Measurements from ENCODE around the gene GRM4.
A peak's percentile ranks its signal among the peaks of the same experiment; 100 is the strongest.

Gene GRM4

GRCh38 chr6:34071136-34071883, 74.6 kb downstream of the GRM4 start:
- in situ Hi-C loops (cut with MboI; ENCODE audit: low sequenced_read_pairs), result no loop called here
- H3K27me3 ChIP-seq (ENCODE audit: low read depth), result peaks cover 8% of the 10 kb centered on the region
- no peak overlapping the region for H3K4me3 ChIP-seq
- H3K4me1 ChIP-seq, result no peaks in the 10 kb centered on the region
- H3K36me3 ChIP-seq (replicated peaks), result no peaks in the 10 kb centered on the region
- no peaks in the 10 kb centered on the region for H3K9me3 ChIP-seq
- no peak for DNase-seq (ENCODE audit: low spot score in 2 of 2)

- Histone ChIP-seq H3K27me3 (ENCODE audit: low read depth) (peaks cover 16% of the 10 kb centered on the region), H3K4me3 (no peak overlapping the region)
- in situ Hi-C loops (cut with MboI; ENCODE audit: low sequenced_read_pairs), result no loop called here
These were observed 75.4 kb downstream of the GRM4 start for GRCh38 chr6:34070315-34071135.

GRCh38 chr6:34068462-34069044, 77.3 kb downstream of the GRM4 start:
- no peaks in the 10 kb centered on the region for H3K4me1 ChIP-seq
- no peaks in the 10 kb centered on the region for H3K36me3 ChIP-seq (replicated peaks)
- no peak overlapping the region for H3K4me3 ChIP-seq
- H3K27me3 ChIP-seq (ENCODE audit: low read depth), result peaks cover 35% of the 10 kb centered on the region
- in situ Hi-C loops (cut with MboI; ENCODE audit: low sequenced_read_pairs), result no loop called here
- no peaks in the 10 kb centered on the region for H3K9me3 ChIP-seq
- no peak for DNase-seq (ENCODE audit: low spot score in 2 of 2)

More at GRCh38 chr6:34070315-34071135, 75.4 kb downstream of the GRM4 start:
- no peaks in the 10 kb centered on the region for H3K4me1 ChIP-seq
- no peak for DNase-seq (ENCODE audit: low spot score in 2 of 2)
- H3K9me3 ChIP-seq, result no peaks in the 10 kb centered on the region
- no peaks in the 10 kb centered on the region for H3K36me3 ChIP-seq (replicated peaks)

- H3K27me3 ChIP-seq (ENCODE audit: low read depth), result peaks cover 43% of the 10 kb centered on the region
- DNase-seq (ENCODE audit: low spot score in 2 of 2), result peak in 1 of 2 experiments; percentile 33
These were observed 78.1 kb downstream of the GRM4 start for GRCh38 chr6:34067814-34068213.

GRCh38 chr6:34066772-34067770, 78.8 kb downstream of the GRM4 start:
- Histone ChIP-seq H3K36me3 (replicated peaks) (no peaks in the 10 kb centered on the region), H3K4me3 (no peak overlapping the region), H3K4me1 (no peaks in the 10 kb centered on the region), H3K27me3 (ENCODE audit: low read depth) (peaks cover 47% of the 10 kb centered on the region), H3K9me3 (no peaks in the 10 kb centered on the region)
- no peak for DNase-seq (ENCODE audit: low spot score in 2 of 2)
- in situ Hi-C loops (cut with MboI; ENCODE audit: low sequenced_read_pairs), result no loop called here

More at GRCh38 chr6:34067814-34068213, 78.1 kb downstream of the GRM4 start:
- Histone ChIP-seq H3K36me3 (replicated peaks) (no peaks in the 10 kb centered on the region), H3K4me1 (no peaks in the 10 kb centered on the region), H3K4me3 (no peak overlapping the region), H3K9me3 (no peaks in the 10 kb centered on the region)
- in situ Hi-C loops (cut with MboI; ENCODE audit: low sequenced_read_pairs), result no loop called here

GRCh38 chr6:34066218-34066571, 79.7 kb downstream of the GRM4 start:
- no peaks in the 10 kb centered on the region for H3K36me3 ChIP-seq (replicated peaks)
- H3K4me3 ChIP-seq, result no peak overlapping the region
- in situ Hi-C loops (cut with MboI; ENCODE audit: low sequenced_read_pairs), result no loop called here
- H3K4me1 ChIP-seq, result no peaks in the 10 kb centered on the region
- no peak for DNase-seq (ENCODE audit: low spot score in 2 of 2)
- no peaks in the 10 kb centered on the region for H3K9me3 ChIP-seq
- peaks cover 47% of the 10 kb centered on the region for H3K27me3 ChIP-seq (ENCODE audit: low read depth)

- DNase-seq (ENCODE audit: low spot score in 2 of 2), result no peak
These were observed 80.2 kb downstream of the GRM4 start for GRCh38 chr6:34065466-34066217.

GRCh38 chr6:34064675-34065074, 81.2 kb downstream of the GRM4 start:
- no peak overlapping the region for H3K4me3 ChIP-seq
- H3K36me3 ChIP-seq (replicated peaks), result no peaks in the 10 kb centered on the region
- peaks cover 47% of the 10 kb centered on the region for H3K27me3 ChIP-seq (ENCODE audit: low read depth)
- H3K4me1 ChIP-seq, result no peaks in the 10 kb centered on the region
- DNase-seq (ENCODE audit: low spot score in 2 of 2), result no peak
- in situ Hi-C loops (cut with MboI; ENCODE audit: low sequenced_read_pairs), result no loop called here
- no peaks in the 10 kb centered on the region for H3K9me3 ChIP-seq

More at GRCh38 chr6:34065466-34066217, 80.2 kb downstream of the GRM4 start:
- Histone ChIP-seq H3K4me1 (no peaks in the 10 kb centered on the region), H3K36me3 (replicated peaks) (no peaks in the 10 kb centered on the region), H3K4me3 (no peak overlapping the region), H3K27me3 (ENCODE audit: low read depth) (peaks cover 47% of the 10 kb centered on the region), H3K9me3 (no peaks in the 10 kb centered on the region)
- in situ Hi-C loops (cut with MboI; ENCODE audit: low sequenced_read_pairs), result no loop called here

GRCh38 chr6:34063651-34064050, 82.2 kb downstream of the GRM4 start:
- H3K36me3 ChIP-seq (replicated peaks), result no peaks in the 10 kb centered on the region
- H3K9me3 ChIP-seq, result no peaks in the 10 kb centered on the region
- in situ Hi-C loops (cut with MboI; ENCODE audit: low sequenced_read_pairs), result no loop called here
- peaks cover 47% of the 10 kb centered on the region for H3K27me3 ChIP-seq (ENCODE audit: low read depth)
- DNase-seq (ENCODE audit: low spot score in 2 of 2), result no peak
- H3K4me1 ChIP-seq, result no peaks in the 10 kb centered on the region
- H3K4me3 ChIP-seq, result no peak overlapping the region

- in situ Hi-C loops (cut with MboI; ENCODE audit: low sequenced_read_pairs), result no loop called here
- DNase-seq (ENCODE audit: low spot score in 2 of 2), result peak in 1 of 2 experiments; percentile 32
- no peaks in the 10 kb centered on the region for H3K36me3 ChIP-seq (replicated peaks)
- no peaks in the 10 kb centered on the region for H3K4me1 ChIP-seq
- no peaks in the 10 kb centered on the region for H3K9me3 ChIP-seq
- H3K4me3 ChIP-seq, result no peak overlapping the region
- peaks cover 47% of the 10 kb centered on the region for H3K27me3 ChIP-seq (ENCODE audit: low read depth)
These were observed 83.1 kb downstream of the GRM4 start for GRCh38 chr6:34062815-34063214.

GRCh38 chr6:34062156-34062555, 83.7 kb downstream of the GRM4 start:
- no peaks in the 10 kb centered on the region for H3K9me3 ChIP-seq
- no peak for DNase-seq (ENCODE audit: low spot score in 2 of 2)
- peaks cover 47% of the 10 kb centered on the region for H3K27me3 ChIP-seq (ENCODE audit: low read depth)
- no peaks in the 10 kb centered on the region for H3K4me1 ChIP-seq
- H3K36me3 ChIP-seq (replicated peaks), result no peaks in the 10 kb centered on the region
- H3K4me3 ChIP-seq, result no peak overlapping the region
- in situ Hi-C loops (cut with MboI; ENCODE audit: low sequenced_read_pairs), result no loop called here

- H3K9me3 ChIP-seq, result no peaks in the 10 kb centered on the region
- H3K4me3 ChIP-seq, result no peak overlapping the region
- in situ Hi-C loops (cut with MboI; ENCODE audit: low sequenced_read_pairs), result no loop called here
- H3K36me3 ChIP-seq (replicated peaks), result no peaks in the 10 kb centered on the region
- H3K4me1 ChIP-seq, result no peaks in the 10 kb centered on the region
- peaks cover 40% of the 10 kb centered on the region for H3K27me3 ChIP-seq (ENCODE audit: low read depth)
- DNase-seq (ENCODE audit: low spot score in 2 of 2), result no peak
These were observed 84.5 kb downstream of the GRM4 start for GRCh38 chr6:34061348-34061747.
